Measurements from ENCODE around the gene ANAPC5.

The ANAPC5 gene

GRCh38 chr12:121287267-121287954 lies 64.8 kb downstream of the ANAPC5 start:
- in situ Hi-C loops (cut with HindIII; ENCODE audit: low sequenced_read_pairs) = loop anchor here (5.0 to 10.0 kb wide), 2 partner anchors 75 to 593 kb away; no protein-coding TSS in a partner anchor

DNA sequence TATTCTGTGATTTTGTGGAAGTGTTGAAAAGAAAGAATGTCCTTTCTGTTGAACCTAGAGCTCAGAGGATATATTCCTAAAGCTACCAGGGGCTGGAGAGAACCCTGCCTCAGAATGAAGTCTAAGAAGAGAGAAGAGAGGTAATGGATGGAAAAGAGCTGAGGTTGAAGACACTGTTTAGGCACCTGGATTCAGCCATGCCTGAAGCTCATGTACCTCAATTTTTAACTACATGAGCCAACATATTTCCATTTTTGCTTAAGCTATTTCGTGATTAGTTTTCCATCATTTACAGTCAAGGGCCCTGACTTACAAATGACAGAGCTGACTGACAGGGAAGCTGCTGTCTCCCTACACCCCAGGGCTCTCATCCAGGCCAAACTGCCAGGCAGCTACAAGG lies 66.4 kb downstream of the ANAPC5 start:
- in situ Hi-C loops (cut with HindIII; ENCODE audit: low sequenced_read_pairs) = loop anchor here (5.0 to 10.0 kb wide), 2 partner anchors 76 to 591 kb away; no protein-coding TSS in a partner anchor

- in situ Hi-C loops (cut with HindIII; ENCODE audit: low sequenced_read_pairs) = loop anchor here (5.0 to 10.0 kb wide), 2 partner anchors 78 to 590 kb away; no protein-coding TSS in a partner anchor
Observed at GRCh38 chr12:121284551-121285390, 67.4 kb downstream of the ANAPC5 start.

GRCh38 chr12:121283841-121284240 lies 68.4 kb downstream of the ANAPC5 start:
- in situ Hi-C loops (cut with HindIII; ENCODE audit: low sequenced_read_pairs) = loop anchor here (10.0 kb wide), 1 partner anchor 589 kb away; no protein-coding TSS in a partner anchor

GRCh38 chr12:121283388-121283787 lies 68.8 kb downstream of the ANAPC5 start:
- in situ Hi-C loops (cut with HindIII; ENCODE audit: low sequenced_read_pairs) = loop anchor here (10.0 kb wide), 1 partner anchor 589 kb away; no protein-coding TSS in a partner anchor

GRCh38 chr12:121282910-121283309 lies 69.3 kb downstream of the ANAPC5 start:
- in situ Hi-C loops (cut with HindIII; ENCODE audit: low sequenced_read_pairs) = loop anchor here (10.0 kb wide), 1 partner anchor 588 kb away; no protein-coding TSS in a partner anchor

GRCh38 chr12:121282072-121282742 lies 70.0 kb downstream of the ANAPC5 start:
- in situ Hi-C loops (cut with HindIII; ENCODE audit: low sequenced_read_pairs) = loop anchor here (10.0 kb wide), 1 partner anchor 587 kb away; no protein-coding TSS in a partner anchor

DNA sequence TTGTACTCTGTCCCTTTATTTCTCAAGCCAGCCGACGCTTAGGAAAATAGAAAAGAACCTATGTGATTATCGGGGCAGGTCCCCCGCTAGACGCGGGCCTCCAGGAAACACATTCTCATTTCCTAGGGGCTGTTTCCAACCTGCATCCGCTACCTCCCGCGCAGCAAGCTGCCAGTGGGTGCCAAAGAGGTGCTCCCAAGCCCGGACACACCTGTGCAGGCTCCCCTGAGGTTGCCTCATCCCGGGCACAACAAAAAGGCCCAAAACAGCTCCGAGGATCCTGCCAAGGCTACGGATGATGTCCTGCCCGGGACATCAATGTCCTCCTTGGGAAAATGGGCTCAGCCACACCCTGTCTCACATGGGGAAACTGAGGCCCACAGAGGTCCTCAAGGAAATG lies 71.1 kb downstream of the ANAPC5 start:
- in situ Hi-C loops (cut with HindIII; ENCODE audit: low sequenced_read_pairs) = loop anchor here (10.0 kb wide), 1 partner anchor 586 kb away; no protein-coding TSS in a partner anchor

GRCh38 chr12:121280531-121280930 lies 71.7 kb downstream of the ANAPC5 start:
- in situ Hi-C loops (cut with HindIII; ENCODE audit: low sequenced_read_pairs) = loop anchor here (10.0 kb wide), 1 partner anchor 586 kb away; no protein-coding TSS in a partner anchor

DNA sequence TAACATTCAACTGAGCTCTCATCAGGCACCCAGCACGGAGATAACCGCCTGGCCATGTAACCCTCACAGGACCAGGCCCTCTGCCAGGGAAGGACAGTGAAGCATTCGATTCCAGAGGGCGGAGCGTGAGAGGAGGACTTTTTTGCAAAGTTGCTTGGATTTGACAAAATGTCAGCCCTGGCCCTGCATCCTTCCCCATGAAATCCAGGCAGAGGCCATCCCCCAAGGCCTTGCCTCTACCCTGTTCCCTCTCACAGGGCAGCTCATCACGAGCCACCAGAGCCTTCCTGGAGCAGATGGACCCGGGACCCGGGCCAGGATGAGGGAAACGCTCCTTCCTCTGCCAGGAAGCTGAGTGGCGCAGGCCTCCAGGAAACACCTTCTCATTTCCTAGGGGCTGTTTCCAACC lies 72.7 kb downstream of the ANAPC5 start:
- in situ Hi-C loops (cut with HindIII; ENCODE audit: low sequenced_read_pairs) = no loop called here

DNA sequence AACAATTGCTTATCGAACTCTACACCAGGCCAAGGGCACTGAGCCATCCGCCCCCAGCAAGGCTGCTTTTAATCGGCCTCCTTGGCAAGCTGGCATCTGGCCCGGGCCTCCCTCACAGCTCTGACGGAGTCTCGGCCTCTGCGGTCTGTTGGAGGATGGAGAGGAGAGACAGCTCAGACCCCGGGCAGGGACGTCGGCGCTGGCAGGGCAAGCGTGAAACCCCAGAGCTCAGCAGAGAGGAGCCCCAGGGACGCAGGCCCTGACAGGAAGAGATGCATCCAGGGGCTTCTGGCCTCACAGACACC lies 73.2 kb downstream of the ANAPC5 start:
- in situ Hi-C loops (cut with HindIII; ENCODE audit: low sequenced_read_pairs) = no loop called here

DNA sequence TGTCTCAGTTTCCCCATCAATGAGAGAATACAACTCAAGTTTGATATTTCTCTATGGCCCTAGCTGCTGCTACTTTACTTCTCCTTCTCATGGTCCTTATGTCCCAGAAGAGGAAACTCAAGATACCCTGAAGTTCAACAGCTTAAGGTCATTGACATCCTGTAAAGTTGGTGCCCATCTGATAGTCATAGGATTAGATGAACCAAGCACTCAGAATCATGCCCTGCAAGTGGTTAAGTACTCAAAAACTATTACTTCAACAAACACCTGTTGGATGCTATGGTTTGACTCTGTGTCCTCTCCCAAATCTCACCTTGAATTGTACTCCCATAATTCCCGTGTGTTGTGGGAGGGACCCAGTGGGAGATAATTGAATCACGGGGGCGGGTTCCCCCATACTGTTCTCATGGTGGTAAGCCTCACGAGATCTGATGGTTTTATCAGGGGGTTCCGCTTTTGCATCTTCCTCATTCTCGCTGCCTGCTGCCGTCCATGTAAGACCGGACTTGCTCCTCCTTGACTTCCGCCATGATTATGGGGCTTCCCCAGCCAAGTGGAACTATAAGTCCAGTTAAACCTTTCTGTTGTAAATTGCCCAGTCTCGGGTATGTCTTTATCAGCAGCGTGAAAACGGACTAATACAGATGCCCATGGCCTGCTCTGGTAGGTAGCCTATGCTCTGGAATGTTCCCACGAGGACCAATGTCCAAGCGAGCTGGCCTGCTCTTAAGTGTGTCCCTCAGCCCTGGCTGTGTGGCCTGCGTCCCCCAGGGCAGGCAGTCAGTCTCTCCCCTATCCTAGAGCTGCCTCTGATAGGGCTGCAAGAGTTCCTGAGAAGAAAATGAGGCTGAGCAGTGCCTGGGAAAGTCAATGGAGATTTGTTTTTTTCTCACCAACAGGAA lies 73.8 kb downstream of the ANAPC5 start:
- in situ Hi-C loops (cut with HindIII; ENCODE audit: low sequenced_read_pairs) = no loop called here

GRCh38 chr12:121277374-121277759 lies 74.8 kb downstream of the ANAPC5 start:
- in situ Hi-C loops (cut with HindIII; ENCODE audit: low sequenced_read_pairs) = no loop called here

- in situ Hi-C loops (cut with HindIII; ENCODE audit: low sequenced_read_pairs) = no loop called here
Observed at GRCh38 chr12:121274036-121274763, 78.0 kb downstream of the ANAPC5 start.

GRCh38 chr12:121273364-121273896 lies 78.8 kb downstream of the ANAPC5 start:
- in situ Hi-C loops (cut with HindIII; ENCODE audit: low sequenced_read_pairs) = no loop called here

DNA sequence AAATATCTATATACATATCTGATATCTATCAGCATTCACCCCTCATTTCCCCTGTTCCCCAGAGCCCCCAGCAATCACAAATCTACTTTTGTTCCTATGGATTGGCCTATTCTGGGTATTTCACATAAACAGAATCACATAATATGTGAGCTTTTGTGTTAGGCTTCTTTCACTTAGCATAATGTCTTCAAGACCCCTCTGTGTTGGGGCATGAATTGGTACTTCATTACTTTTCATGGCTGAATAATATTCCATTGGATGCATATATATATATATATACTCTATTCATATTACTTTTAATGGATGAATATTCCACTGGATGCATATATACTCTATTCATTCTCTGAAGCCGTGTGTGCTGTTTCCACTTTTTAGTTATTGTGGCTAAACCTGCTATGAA lies 84.4 kb downstream of the ANAPC5 start:
- in situ Hi-C loops (cut with HindIII; ENCODE audit: low sequenced_read_pairs) = no loop called here

DNA sequence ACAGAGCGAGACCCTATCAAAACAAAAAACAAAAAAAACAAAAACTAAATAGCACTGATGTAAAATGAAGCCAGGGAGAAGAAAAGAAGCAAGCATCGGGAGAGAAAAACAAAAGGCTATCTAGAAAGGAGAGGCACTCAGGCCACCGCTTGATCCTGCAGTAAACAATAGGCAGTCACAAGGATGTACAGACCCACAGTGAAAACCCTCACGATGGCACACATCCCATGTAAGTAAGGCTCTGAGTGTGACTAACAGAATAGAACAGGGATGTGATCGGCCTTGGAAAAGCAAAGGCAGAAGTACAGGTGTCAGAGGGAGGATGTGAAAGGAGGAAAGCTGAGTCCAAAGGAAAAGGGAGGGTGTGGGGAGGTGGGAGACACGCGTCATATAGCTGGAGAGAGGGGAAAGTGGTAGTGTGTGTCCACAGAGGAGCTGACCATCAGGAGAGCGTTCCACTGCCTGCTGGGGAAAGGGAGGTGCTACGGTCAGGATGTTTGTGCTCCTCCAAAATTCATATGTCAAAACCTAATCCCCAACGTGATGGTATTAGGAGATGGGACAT lies 87.2 kb downstream of the ANAPC5 start:
- in situ Hi-C loops (cut with HindIII; ENCODE audit: low sequenced_read_pairs) = no loop called here

- in situ Hi-C loops (cut with HindIII; ENCODE audit: low sequenced_read_pairs) = no loop called here
Observed at GRCh38 chr12:121264135-121264534, 88.1 kb downstream of the ANAPC5 start.

All from endothelial cell of hepatic sinusoid (primary cell).